HepG2 (cell line): ENCODE data around the gene COBLL1. TPM values are rescaled to one million over a fixed set of nuclear protein-coding genes. Genes with fewer than 3 reads are reported as not detected.

Source experiments
- ADNP ChIP-seq: sonication (generic); formaldehyde crosslinking; IDR thresholded peaks from 2 replicates; pipeline ENCODE4 v1.4.0; 2020; ENCODE audit warnings: missing genetic modification reagents
- ASH2L ChIP-seq: fragments of 300-600, 200-600 bp; sonication (generic); IDR thresholded peaks from 2 replicates; pipeline ENCODE4 v1.7.0; 2017; ENCODE audit warnings: low read depth, mild to moderate bottlenecking, moderate library complexity, mixed read lengths, low read length; ENCODE audit not compliant: insufficient read length
- CBFB ChIP-seq: sonication (generic); formaldehyde crosslinking; IDR thresholded peaks from 2 replicates; pipeline ENCODE4 v1.4.0; 2020; ENCODE audit warnings: missing genetic modification reagents
- JDP2 ChIP-seq: sonication (generic); formaldehyde crosslinking; IDR thresholded peaks from 2 replicates; pipeline ENCODE4 v1.8.1; 2022; ENCODE audit warnings: missing genetic modification reagents, borderline replicate concordance
- MIER3 ChIP-seq: IDR thresholded peaks from 2 replicates; pipeline ENCODE4 v1.6.1; 2016; ENCODE audit warnings: missing compliant biosample characterization, borderline replicate concordance
- RAD51 ChIP-seq: fragments of 450-650 bp; IDR thresholded peaks from 2 replicates; pipeline ENCODE4 v1.6.1; 2016; ENCODE audit warnings: borderline replicate concordance
- SIX4 ChIP-seq: sonication (generic); formaldehyde crosslinking; IDR thresholded peaks from 2 replicates; pipeline ENCODE4 v1.4.0; 2020; ENCODE audit warnings: missing genetic modification reagents
- SNRNP70 ChIP-seq: fragments of 200-400 bp; formaldehyde crosslinking; IDR thresholded peaks from 2 replicates; pipeline ENCODE4 v1.6.1; 2017; ENCODE audit warnings: mild to moderate bottlenecking, low read depth, low read length, moderate library complexity
- SP140L ChIP-seq: sonication (generic); formaldehyde crosslinking; IDR thresholded peaks from 2 replicates; pipeline ENCODE4 v1.4.0; 2020; ENCODE audit warnings: missing genetic modification reagents, borderline replicate concordance
- TEAD2 ChIP-seq: sonication (generic); formaldehyde crosslinking; IDR thresholded peaks from 2 replicates; pipeline ENCODE4 v1.9.0; 2021; ENCODE audit warnings: missing genetic modification reagents
- XBP1 ChIP-seq: sonication (generic); formaldehyde crosslinking; IDR thresholded peaks from 2 replicates; pipeline ENCODE4 v1.5.0; 2020; ENCODE audit warnings: missing genetic modification reagents
- ZBTB3 ChIP-seq: sonication (generic); formaldehyde crosslinking; IDR thresholded peaks from 2 replicates; pipeline ENCODE4 v1.4.0; 2020; ENCODE audit warnings: low read depth, mild to moderate bottlenecking, moderate library complexity, missing genetic modification reagents, borderline replicate concordance
- ZKSCAN1 ChIP-seq: fragments of 150-350 bp; IDR thresholded peaks from 2 replicates; pipeline ENCODE4 v1.6.1; 2014; ENCODE audit warnings: low read length
- ZMYM2 ChIP-seq: sonication (generic); formaldehyde crosslinking; IDR thresholded peaks from 2 replicates; pipeline ENCODE4 v1.8.0; 2022; ENCODE audit warnings: mild to moderate bottlenecking, missing genetic modification reagents
- ZNF264 ChIP-seq: sonication (generic); formaldehyde crosslinking; IDR thresholded peaks from 2 replicates; pipeline ENCODE4 v1.4.0; 2020; ENCODE audit warnings: missing genetic modification reagents
- ZNF276 ChIP-seq: sonication (generic); formaldehyde crosslinking; IDR thresholded peaks from 2 replicates; pipeline ENCODE4 v1.4.0; 2020; ENCODE audit warnings: mild to moderate bottlenecking, low read depth, missing genetic modification reagents
- ZNF326 ChIP-seq: sonication (generic); formaldehyde crosslinking; IDR thresholded peaks from 2 replicates; pipeline ENCODE4 v1.4.0; 2020; ENCODE audit warnings: missing genetic modification reagents, borderline replicate concordance
- ZNF614 ChIP-seq: IDR thresholded peaks from 2 replicates; pipeline ENCODE4 v1.6.1; 2018; ENCODE audit warnings: missing biosample characterization, missing genetic modification reagents, inconsistent platforms, borderline replicate concordance
- ZNF781 ChIP-seq: sonication (generic); formaldehyde crosslinking; IDR thresholded peaks from 2 replicates; pipeline ENCODE4 v1.5.1; 2020; ENCODE audit warnings: borderline replicate concordance, mild to moderate bottlenecking, missing genetic modification reagents; ENCODE audit errors: not compliant biosample characterization
- polyA plus RNA-seq, 8 experiments: library from polyadenylated mRNA; depleted of rRNA in 3 of 8; stranded (reverse) in 7 of 8; unstranded in 1 of 8; fragments of >200 nt; fragmentation: Illumina TruSeq in 4 of 8; extraction: Trizol in 4 of 8; gene quantifications; 2 replicates each; pipeline versions ENCODE4 v1.2.1 to v1.2.3, GENCODE V29; 2011 to 2016; ENCODE audit warnings: low read depth in 4 of 8, missing spikeins in 1 of 8, mixed read lengths in 1 of 8; ENCODE audit not compliant: insufficient read depth in 1 of 8
- total RNA-seq, 5 experiments: library from RNA; depleted of rRNA; stranded (reverse); fragments of >200 nt; fragmentation: Illumina TruSeq; extraction: Trizol; gene quantifications; 2 replicates each; pipeline ENCODE4 v1.2.3, GENCODE V29; 2016; ENCODE audit warnings: low read depth in 1 of 5
- TF ChIP-seq, protein P1 (sequence below): sonication (generic); formaldehyde crosslinking; IDR thresholded peaks from 2 replicates; pipeline ENCODE4 v1.8.1; 2022; ENCODE audit warnings: mild to moderate bottlenecking, missing genetic modification reagents
- TF ChIP-seq, protein P2 (sequence below): sonication (generic); formaldehyde crosslinking; IDR thresholded peaks from one replicate; pipeline ENCODE4 v1.5.1; 2020; ENCODE audit warnings: mild to moderate bottlenecking, missing genetic modification reagents; ENCODE audit errors: not compliant biosample characterization

COBLL1 gene
- total and polyA plus RNA-seq, 2 of the 13 experiments (the other 11 are each of a cell fraction or from before 2014, with no cell fraction given) = 32.6 to 86.8 TPM

DNA sequence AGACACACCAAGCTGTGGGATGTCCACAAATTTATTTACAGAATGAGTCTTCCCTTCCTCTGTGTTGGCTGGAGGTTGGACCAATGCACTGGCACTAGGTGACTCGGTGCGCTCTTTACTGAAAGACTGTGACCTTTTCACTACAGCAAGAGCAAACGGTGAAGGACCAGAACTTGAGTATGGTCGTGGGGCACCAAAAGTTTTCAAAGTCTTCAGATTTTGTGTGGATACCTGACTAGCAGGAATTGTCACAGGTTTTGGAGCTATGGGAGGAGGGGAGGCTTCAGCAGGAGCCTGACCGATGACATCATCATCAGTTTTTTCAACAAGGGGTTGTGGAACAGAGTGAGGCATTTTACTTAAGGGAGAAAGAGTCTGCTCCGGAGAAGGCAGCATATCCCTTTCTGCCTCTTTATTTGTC, 147.3 kb downstream of the COBLL1 start (continued):
- TF ChIP-seq ZNF276 (CRISPR knock-in tag) (no peak), SP140L (CRISPR knock-in tag) (no peak), JDP2 (CRISPR knock-in tag) (no peak), TEAD2 (CRISPR knock-in tag) (no peak), ZNF781 (no peak), ZKSCAN1 (no peak), ASH2L (peak; percentile 15), ADNP (CRISPR knock-in tag) (no peak), MIER3 (CRISPR knock-in tag) (0 out of 2 replicates have a peak, but pooled peaks have one; percentile 26), ZNF614 (CRISPR knock-in tag) (no peak; the same call in 1 of the 2 replicates), CBFB (CRISPR knock-in tag) (no peak), ZNF326 (CRISPR knock-in tag) (no peak), SNRNP70 (no peak), SIX4 (CRISPR knock-in tag) (no peak), ZBTB3 (CRISPR knock-in tag) (no peak), XBP1 (no peak; the same call in 1 of the 2 replicates), RAD51 (no peak), ZNF264 (CRISPR knock-in tag) (no peak), ZMYM2 (CRISPR knock-in tag) (0 out of 2 replicates have a peak, but pooled peaks have one; percentile 37)
- TF ChIP-seq, protein P1, sequence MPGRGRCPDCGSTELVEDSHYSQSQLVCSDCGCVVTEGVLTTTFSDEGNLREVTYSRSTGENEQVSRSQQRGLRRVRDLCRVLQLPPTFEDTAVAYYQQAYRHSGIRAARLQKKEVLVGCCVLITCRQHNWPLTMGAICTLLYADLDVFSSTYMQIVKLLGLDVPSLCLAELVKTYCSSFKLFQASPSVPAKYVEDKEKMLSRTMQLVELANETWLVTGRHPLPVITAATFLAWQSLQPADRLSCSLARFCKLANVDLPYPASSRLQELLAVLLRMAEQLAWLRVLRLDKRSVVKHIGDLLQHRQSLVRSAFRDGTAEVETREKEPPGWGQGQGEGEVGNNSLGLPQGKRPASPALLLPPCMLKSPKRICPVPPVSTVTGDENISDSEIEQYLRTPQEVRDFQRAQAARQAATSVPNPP (CRISPR knock-in tag) = no peak
- TF ChIP-seq, protein P2, sequence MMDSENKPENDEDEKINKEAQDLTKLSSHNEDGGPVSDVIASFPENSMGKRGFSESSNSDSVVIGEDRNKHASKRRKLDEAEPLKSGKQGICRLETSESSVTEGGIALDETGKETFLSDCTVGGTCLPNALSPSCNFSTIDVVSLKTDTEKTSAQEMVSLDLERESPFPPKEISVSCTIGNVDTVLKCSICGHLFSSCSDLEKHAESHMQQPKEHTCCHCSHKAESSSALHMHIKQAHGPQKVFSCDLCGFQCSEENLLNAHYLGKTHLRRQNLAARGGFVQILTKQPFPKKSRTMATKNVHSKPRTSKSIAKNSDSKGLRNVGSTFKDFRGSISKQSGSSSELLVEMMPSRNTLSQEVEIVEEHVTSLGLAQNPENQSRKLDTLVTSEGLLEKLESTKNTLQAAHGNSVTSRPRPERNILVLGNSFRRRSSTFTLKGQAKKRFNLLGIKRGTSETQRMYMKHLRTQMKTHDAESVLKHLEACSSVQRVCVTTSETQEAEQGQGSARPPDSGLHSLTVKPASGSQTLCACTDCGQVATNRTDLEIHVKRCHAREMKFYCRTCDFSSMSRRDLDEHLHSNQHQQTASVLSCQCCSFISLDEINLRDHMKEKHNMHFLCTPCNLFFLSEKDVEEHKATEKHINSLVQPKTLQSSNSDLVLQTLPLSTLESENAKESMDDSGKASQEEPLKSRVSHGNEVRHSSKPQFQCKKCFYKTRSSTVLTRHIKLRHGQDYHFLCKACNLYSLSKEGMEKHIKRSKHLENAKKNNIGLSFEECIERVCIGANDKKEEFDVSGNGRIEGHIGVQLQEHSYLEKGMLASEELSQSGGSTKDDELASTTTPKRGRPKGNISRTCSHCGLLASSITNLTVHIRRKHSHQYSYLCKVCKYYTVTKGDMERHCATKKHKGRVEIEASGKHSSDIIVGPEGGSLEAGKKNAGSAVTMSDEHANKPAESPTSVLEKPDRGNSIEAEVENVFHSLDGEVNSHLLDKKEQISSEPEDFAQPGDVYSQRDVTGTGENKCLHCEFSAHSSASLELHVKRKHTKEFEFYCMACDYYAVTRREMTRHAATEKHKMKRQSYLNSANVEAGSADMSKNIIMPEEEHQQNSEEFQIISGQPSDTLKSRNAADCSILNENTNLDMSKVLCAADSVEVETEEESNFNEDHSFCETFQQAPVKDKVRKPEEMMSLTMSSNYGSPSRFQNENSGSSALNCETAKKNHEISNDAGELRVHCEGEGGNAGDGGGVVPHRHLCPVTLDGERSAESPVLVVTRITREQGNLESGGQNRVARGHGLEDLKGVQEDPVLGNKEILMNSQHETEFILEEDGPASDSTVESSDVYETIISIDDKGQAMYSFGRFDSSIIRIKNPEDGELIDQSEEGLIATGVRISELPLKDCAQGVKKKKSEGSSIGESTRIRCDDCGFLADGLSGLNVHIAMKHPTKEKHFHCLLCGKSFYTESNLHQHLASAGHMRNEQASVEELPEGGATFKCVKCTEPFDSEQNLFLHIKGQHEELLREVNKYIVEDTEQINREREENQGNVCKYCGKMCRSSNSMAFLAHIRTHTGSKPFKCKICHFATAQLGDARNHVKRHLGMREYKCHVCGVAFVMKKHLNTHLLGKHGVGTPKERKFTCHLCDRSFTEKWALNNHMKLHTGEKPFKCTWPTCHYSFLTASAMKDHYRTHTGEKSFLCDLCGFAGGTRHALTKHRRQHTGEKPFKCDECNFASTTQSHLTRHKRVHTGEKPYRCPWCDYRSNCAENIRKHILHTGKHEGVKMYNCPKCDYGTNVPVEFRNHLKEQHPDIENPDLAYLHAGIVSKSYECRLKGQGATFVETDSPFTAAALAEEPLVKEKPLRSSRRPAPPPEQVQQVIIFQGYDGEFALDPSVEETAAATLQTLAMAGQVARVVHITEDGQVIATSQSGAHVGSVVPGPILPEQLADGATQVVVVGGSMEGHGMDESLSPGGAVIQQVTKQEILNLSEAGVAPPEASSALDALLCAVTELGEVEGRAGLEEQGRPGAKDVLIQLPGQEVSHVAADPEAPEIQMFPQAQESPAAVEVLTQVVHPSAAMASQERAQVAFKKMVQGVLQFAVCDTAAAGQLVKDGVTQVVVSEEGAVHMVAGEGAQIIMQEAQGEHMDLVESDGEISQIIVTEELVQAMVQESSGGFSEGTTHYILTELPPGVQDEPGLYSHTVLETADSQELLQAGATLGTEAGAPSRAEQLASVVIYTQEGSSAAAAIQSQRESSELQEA (CRISPR knock-in tag) = no peak
